ENCODE data around the gene CHST13. TPM values are rescaled to one million over a fixed set of nuclear protein-coding genes. Genes with fewer than 3 reads are reported as not detected.

CHST13 gene
- total RNA-seq, 1 experiment from 2014 or later, result 2.0 TPM

GRCh38 chr3:126501736-126502135, 22.2 kb upstream of the CHST13 start:
- no peak for DNase-seq (ENCODE audit: low spot score)
- in situ Hi-C loops (cut with HindIII; ENCODE audit: low sequenced_read_pairs), result no loop called here

GRCh38 chr3:126502656-126503055, 21.3 kb upstream of the CHST13 start:
- in situ Hi-C loops (cut with HindIII; ENCODE audit: low sequenced_read_pairs), result no loop called here
- DNase-seq (ENCODE audit: low spot score), result no peak

- DNase-seq (ENCODE audit: low spot score), result no peak
- in situ Hi-C loops (cut with HindIII; ENCODE audit: low sequenced_read_pairs), result no loop called here
Observed at GRCh38 chr3:126503701-126504100, 20.3 kb upstream of the CHST13 start.

- in situ Hi-C loops (cut with HindIII; ENCODE audit: low sequenced_read_pairs), result no loop called here
- DNase-seq (ENCODE audit: low spot score), result no peak
Observed at GRCh38 chr3:126507886-126508285, 16.1 kb upstream of the CHST13 start.

- in situ Hi-C loops (cut with HindIII; ENCODE audit: low sequenced_read_pairs), result no loop called here
- DNase-seq (ENCODE audit: low spot score), result no peak
Observed at GRCh38 chr3:126508564-126508964, 15.4 kb upstream of the CHST13 start.

- in situ Hi-C loops (cut with HindIII; ENCODE audit: low sequenced_read_pairs), result no loop called here
- no peak for DNase-seq (ENCODE audit: low spot score)
Observed at GRCh38 chr3:126509597-126510307, 14.2 kb upstream of the CHST13 start.

- in situ Hi-C loops (cut with HindIII; ENCODE audit: low sequenced_read_pairs), result no loop called here
- DNase-seq (ENCODE audit: low spot score), result no peak
Observed at GRCh38 chr3:126510308-126510910, 13.5 kb upstream of the CHST13 start.

- in situ Hi-C loops (cut with HindIII; ENCODE audit: low sequenced_read_pairs), result no loop called here
- no peak for DNase-seq (ENCODE audit: low spot score)
Observed at GRCh38 chr3:126511291-126511690, 12.7 kb upstream of the CHST13 start.

GRCh38 chr3:126512026-126512425, 11.9 kb upstream of the CHST13 start:
- peak; percentile 66 for DNase-seq (ENCODE audit: low spot score)
- in situ Hi-C loops (cut with HindIII; ENCODE audit: low sequenced_read_pairs), result no loop called here

GRCh38 chr3:126512916-126513650, 10.9 kb upstream of the CHST13 start:
- in situ Hi-C loops (cut with HindIII; ENCODE audit: low sequenced_read_pairs), result no loop called here
- peak; percentile 37 for DNase-seq (ENCODE audit: low spot score)

- DNase-seq (ENCODE audit: low spot score), result peak; percentile 34
- in situ Hi-C loops (cut with HindIII; ENCODE audit: low sequenced_read_pairs), result no loop called here
Observed at GRCh38 chr3:126514161-126514560, 9.8 kb upstream of the CHST13 start.

GRCh38 chr3:126515066-126515706, 8.8 kb upstream of the CHST13 start:
- in situ Hi-C loops (cut with HindIII; ENCODE audit: low sequenced_read_pairs), result no loop called here

GRCh38 chr3:126516152-126516935, 7.6 kb upstream of the CHST13 start:
- in situ Hi-C loops (cut with HindIII; ENCODE audit: low sequenced_read_pairs), result no loop called here
- DNase-seq (ENCODE audit: low spot score), result no peak

More at GRCh38 chr3:126515066-126515706, 8.8 kb upstream of the CHST13 start:
- DNase-seq (ENCODE audit: low spot score), result no peak

GRCh38 chr3:126516936-126517290, 7.0 kb upstream of the CHST13 start:
- in situ Hi-C loops (cut with HindIII; ENCODE audit: low sequenced_read_pairs), result no loop called here

GRCh38 chr3:126517291-126517951, 6.5 kb upstream of the CHST13 start, which contains the start of gene UROC1:
Gene UROC1, minus strand, starts transcription at chr3:126517773. Its CDS starts 54 bp downstream, at chr3:126517719.
- DNase-seq (ENCODE audit: low spot score), result no peak
- in situ Hi-C loops (cut with HindIII; ENCODE audit: low sequenced_read_pairs), result no loop called here

More at GRCh38 chr3:126516936-126517290, 7.0 kb upstream of the CHST13 start:
- DNase-seq (ENCODE audit: low spot score), result no peak

- no peak for DNase-seq (ENCODE audit: low spot score)
- in situ Hi-C loops (cut with HindIII; ENCODE audit: low sequenced_read_pairs), result no loop called here
Observed at GRCh38 chr3:126517986-126518778, 5.8 kb upstream of the CHST13 start.

- in situ Hi-C loops (cut with HindIII; ENCODE audit: low sequenced_read_pairs), result no loop called here
- no peak for DNase-seq (ENCODE audit: low spot score)
Observed at GRCh38 chr3:126518779-126519177, 5.2 kb upstream of the CHST13 start.
